Endothelial cell of umbilical vein (primary cell): ENCODE measurements around the gene ATXN7L1. TPM values are rescaled to one million over a fixed set of nuclear protein-coding genes. Genes with fewer than 3 reads are reported as not detected.

Experiments used
- Bru-seq: library from RNA; stranded (reverse); fragments of 400-500 nt; gene quantifications from one replicate; lab custom pipeline; 2021; lab: Mats Ljungman, UMichigan
- BruChase-seq, 2 experiments: library from RNA; stranded (reverse); fragments of 400-500 nt; gene quantifications; one replicate each; lab custom pipeline; 2021; lab: Mats Ljungman, UMichigan
- BruUV-seq: library from RNA; stranded (reverse); fragments of 400-500 nt; replicated peaks from 2 replicates; lab custom pipeline; 2021; lab: Mats Ljungman, UMichigan
- CTCF ChIA-PET: fragments of 300-600, 350-600 bp; sonication (Branson Sonifier 250); formaldehyde crosslinking; loops from one replicate; lab custom pipeline; 2021; ENCODE audit warnings: antibody characterized with exemption, inconsistent platforms; lab: Charles Lee
- POLR2A ChIA-PET: fragments of 300-600, 350-600 bp; sonication (Branson Sonifier 250); formaldehyde crosslinking; loops from one replicate; lab custom pipeline; 2021; ENCODE audit warnings: antibody characterized with exemption, inconsistent platforms; lab: Charles Lee
- DNase-seq: peaks from one replicate; pipeline ENCODE4 v3.0.0-alpha.2; 2011; ENCODE audit warnings: low read depth, low spot score
- FAIRE-seq: peaks from 2 replicates; lab custom pipeline; 2011; peaks lifted over from hg19 to GRCh38; lab: Jason Lieb, UNC
- H2AFZ ChIP-seq: 2 replicates; pipeline ENCODE4 v1.6.0; 2012; ENCODE audit warnings: low read depth, low read length, control low read depth, inconsistent platforms
- H3K27ac ChIP-seq: 2 replicates; pipeline ENCODE4 v1.5.1; 2011; ENCODE audit warnings: low read depth, mild to moderate bottlenecking, control low read depth, low read length, moderate library complexity; ENCODE audit not compliant: insufficient read depth
- H3K27me3 ChIP-seq, 2 experiments: 2 replicates each; pipeline versions ENCODE4 v1.6.0 to v1.6.1; 2011; ENCODE audit warnings: low read length in 2 of 2, mixed read lengths in 1 of 2; ENCODE audit not compliant: control insufficient read depth in 2 of 2, insufficient read depth in 2 of 2
- H3K36me3 ChIP-seq, 2 experiments: 2 replicates in 1 of 2; 3 replicates in 1 of 2; pipeline ENCODE4 v1.5.1; 2011; ENCODE audit warnings: low read length in 2 of 2, mild to moderate bottlenecking in 1 of 2, moderate library complexity in 1 of 2; ENCODE audit not compliant: control insufficient read depth in 2 of 2, insufficient read depth in 2 of 2; ENCODE audit errors: extremely low read depth in 1 of 2
- H3K4me1 ChIP-seq: 3 replicates; pipeline ENCODE4 v1.5.1; 2011; ENCODE audit warnings: mild to moderate bottlenecking, low read length; ENCODE audit not compliant: control insufficient read depth, insufficient read depth; ENCODE audit errors: extremely low read depth
- H3K4me2 ChIP-seq: 2 replicates; pipeline ENCODE4 v1.6.1; 2011; ENCODE audit warnings: low read length, control low read depth, mixed read lengths; ENCODE audit not compliant: insufficient read depth
- H3K4me3 ChIP-seq, 3 experiments: fragments of 200-600 bp in 1 of 3; sonication (generic), shearing (Covaris generic) in 1 of 3; replicated peaks in 1 of 3; 2 replicates each; pipeline ENCODE4 v1.5.1; 2011 to 2016; ENCODE audit warnings: control low read depth in 3 of 3, low read length in 3 of 3, mild to moderate bottlenecking in 2 of 3, inconsistent platforms in 1 of 3, low read depth in 1 of 3, moderate library complexity in 1 of 3; ENCODE audit not compliant: insufficient read depth in 1 of 3
- H3K79me2 ChIP-seq: 2 replicates; pipeline ENCODE4 v1.6.0; 2012; ENCODE audit warnings: low read length, inconsistent platforms; ENCODE audit not compliant: control insufficient read depth, insufficient read depth
- H3K9ac ChIP-seq: replicated peaks from 2 replicates; pipeline ENCODE3; 2011; ENCODE audit warnings: low read length, control low read depth; ENCODE audit not compliant: insufficient read depth; ENCODE audit errors: extremely low read depth
- H3K9me1 ChIP-seq: replicated peaks from 3 replicates; pipeline ENCODE4 v1.6.0; 2011; ENCODE audit warnings: mild to moderate bottlenecking, low read length; ENCODE audit not compliant: control insufficient read depth, insufficient read depth; ENCODE audit errors: extremely low read depth
- H3K9me3 ChIP-seq: replicated peaks from 2 replicates; pipeline ENCODE4 v1.5.1; 2012; ENCODE audit warnings: low read length, inconsistent platforms; ENCODE audit not compliant: control insufficient read depth, insufficient read depth
- H4K20me1 ChIP-seq: replicated peaks from 2 replicates; pipeline ENCODE3; 2011; ENCODE audit warnings: mild to moderate bottlenecking, low read length; ENCODE audit not compliant: control insufficient read depth, insufficient read depth; ENCODE audit errors: extremely low read depth
- FOS ChIP-seq: IDR thresholded peaks from 2 replicates; pipeline ENCODE4 v1.6.1; 2011; ENCODE audit warnings: mild to moderate bottlenecking, low read length, moderate library complexity, borderline replicate concordance; ENCODE audit not compliant: insufficient read depth
- POLR2A ChIP-seq: IDR thresholded peaks from 2 replicates; pipeline ENCODE4 v1.6.1; 2012; ENCODE audit warnings: low read depth, mild to moderate bottlenecking, control low read depth, low read length
- POLR2AphosphoS5 ChIP-seq: IDR thresholded peaks from 2 replicates; pipeline ENCODE4 v1.6.1; 2012; ENCODE audit warnings: low read depth, mild to moderate bottlenecking, control low read depth, low read length, moderate library complexity; ENCODE audit not compliant: insufficient read depth
- dilution Hi-C: fragments of 300-500 bp; cut with MboI; formaldehyde crosslinking; loops from one replicate; pipeline ENCODE4 v1.15.0; 2019; ENCODE audit warnings: low sequenced_read_pairs; ENCODE audit not compliant: extremely low pct_ligation_motif_present
- intact Hi-C: fragments of 100-400 bp; cut with micrococcal nuclease; formaldehyde crosslinking; loops from one replicate; pipeline ENCODE4 v1.10.0; 2022
- long read RNA-seq: library from polyadenylated mRNA; stranded (forward); transcript quantifications from one replicate; pipeline ENCODE4 v2.0.0, GENCODE V29; 2021
- polyA minus RNA-seq, 3 experiments: library from RNA; depleted of rRNA, polyadenylated mRNA; stranded (reverse); fragments of >200 nt; gene quantifications; 1 replicate in 1 of 3; 2 replicates in 2 of 3; pipeline ENCODE4 v1.2.3, GENCODE V29; 2011
- polyA plus RNA-seq, 4 experiments: library from polyadenylated mRNA; depleted of rRNA in 3 of 4; stranded (reverse) in 3 of 4; unstranded in 1 of 4; fragments of >200 nt; gene quantifications; 2 replicates each; pipeline versions ENCODE4 v1.2.1 to v1.2.3, GENCODE V29; 2011 to 2012; ENCODE audit warnings: missing spikeins in 1 of 4
- total RNA-seq: library from RNA; stranded (reverse); gene quantifications from 2 replicates; pipeline ENCODE4 v1.2.3, GENCODE V29; 2021
- TF ChIP-seq, protein P1 (sequence below), 2 donors: IDR thresholded peaks; 1 replicate in 1 of 2; 2 replicates in 1 of 2; pipeline ENCODE4 v1.5.1; 2011; ENCODE audit warnings: low read length in 2 of 2, mild to moderate bottlenecking in 2 of 2, moderate library complexity in 2 of 2, control low read depth in 1 of 2, inconsistent platforms in 1 of 2, low read depth in 1 of 2; ENCODE audit not compliant: insufficient read depth in 1 of 2; ENCODE audit errors: extremely low read depth in 1 of 2

The ATXN7L1 gene, protein sequence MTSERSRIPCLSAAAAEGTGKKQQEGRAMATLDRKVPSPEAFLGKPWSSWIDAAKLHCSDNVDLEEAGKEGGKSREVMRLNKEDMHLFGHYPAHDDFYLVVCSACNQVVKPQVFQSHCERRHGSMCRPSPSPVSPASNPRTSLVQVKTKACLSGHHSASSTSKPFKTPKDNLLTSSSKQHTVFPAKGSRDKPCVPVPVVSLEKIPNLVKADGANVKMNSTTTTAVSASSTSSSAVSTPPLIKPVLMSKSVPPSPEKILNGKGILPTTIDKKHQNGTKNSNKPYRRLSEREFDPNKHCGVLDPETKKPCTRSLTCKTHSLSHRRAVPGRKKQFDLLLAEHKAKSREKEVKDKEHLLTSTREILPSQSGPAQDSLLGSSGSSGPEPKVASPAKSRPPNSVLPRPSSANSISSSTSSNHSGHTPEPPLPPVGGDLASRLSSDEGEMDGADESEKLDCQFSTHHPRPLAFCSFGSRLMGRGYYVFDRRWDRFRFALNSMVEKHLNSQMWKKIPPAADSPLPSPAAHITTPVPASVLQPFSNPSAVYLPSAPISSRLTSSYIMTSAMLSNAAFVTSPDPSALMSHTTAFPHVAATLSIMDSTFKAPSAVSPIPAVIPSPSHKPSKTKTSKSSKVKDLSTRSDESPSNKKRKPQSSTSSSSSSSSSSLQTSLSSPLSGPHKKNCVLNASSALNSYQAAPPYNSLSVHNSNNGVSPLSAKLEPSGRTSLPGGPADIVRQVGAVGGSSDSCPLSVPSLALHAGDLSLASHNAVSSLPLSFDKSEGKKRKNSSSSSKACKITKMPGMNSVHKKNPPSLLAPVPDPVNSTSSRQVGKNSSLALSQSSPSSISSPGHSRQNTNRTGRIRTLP
- total RNA-seq (14.9 and 15.6 TPM in 2 replicates), polyA plus RNA-seq (2.8 and 4.6 TPM in 2 replicates), polyA minus RNA-seq (11.7 and 13.7 TPM in 2 replicates), Bru-seq, nascent RNA (percentile 66 among the genes with signal in this experiment), BruChase-seq, experiment 1, labeled RNA remaining after a 6-hour chase (percentile 58 among the genes with signal in this experiment), BruChase-seq, experiment 2, labeled RNA remaining after a 2-hour chase (percentile 60 among the genes with signal in this experiment)
- polyA plus RNA-seq (2011; cell fraction: cytosol; rRNA removed) = 5.2 and 5.5 TPM in 2 replicates
- 10.2 and 10.6 TPM in 2 replicates for polyA plus RNA-seq (2011; cell fraction: nucleus; rRNA removed)
- 5.8 and 9.3 TPM in 2 replicates for polyA plus RNA-seq (2012)
- polyA minus RNA-seq (2011; cell fraction: cytosol; rRNA and poly(A)+ RNA removed) = 1.8 TPM
- polyA minus RNA-seq (2011; cell fraction: nucleus; rRNA and poly(A)+ RNA removed) = 31.4 and 40.0 TPM in 2 replicates
- long read RNA-seq, transcript ATXN7L1-203 (3 exons, 410 nt) = major isoform, 5 of 19 reads
- long read RNA-seq, partial matches to known transcripts = 3 of 19 reads
- long read RNA-seq, other reads (novel, unspliced or antisense) = 7 of 19 reads

GRCh38 chr7:105876091-105876963 lies at the start of gene ATXN7L1:
Gene ATXN7L1, minus strand, starts transcription at chr7:105876599. Its CDS starts 41 bp downstream, at chr7:105876558.
- ChIA-PET CTCF (interaction anchor here (0.8 to 3.3 kb wide), 17 partner anchors 10 to 134 kb away, joined by 3 to 35 read pairs (median 3); no protein-coding TSS in a partner anchor), POLR2A (no interaction called here)
- H3K9ac ChIP-seq = peak within 1 kb of the TSS; percentile 88
- no peaks in the 10 kb centered on the region for H3K9me3 ChIP-seq
- no peaks in the 10 kb centered on the region for H3K79me2 ChIP-seq
- TSS peak; percentile 70 for BruUV-seq
- no peaks in the 10 kb centered on the region for H4K20me1 ChIP-seq
- FAIRE-seq (peak; percentile 96), DNase-seq (peak; percentile 98)
- H3K9me1 ChIP-seq = no peaks in the 10 kb centered on the region
- no peak for TF ChIP-seq FOS
- TF ChIP-seq, protein P1, sequence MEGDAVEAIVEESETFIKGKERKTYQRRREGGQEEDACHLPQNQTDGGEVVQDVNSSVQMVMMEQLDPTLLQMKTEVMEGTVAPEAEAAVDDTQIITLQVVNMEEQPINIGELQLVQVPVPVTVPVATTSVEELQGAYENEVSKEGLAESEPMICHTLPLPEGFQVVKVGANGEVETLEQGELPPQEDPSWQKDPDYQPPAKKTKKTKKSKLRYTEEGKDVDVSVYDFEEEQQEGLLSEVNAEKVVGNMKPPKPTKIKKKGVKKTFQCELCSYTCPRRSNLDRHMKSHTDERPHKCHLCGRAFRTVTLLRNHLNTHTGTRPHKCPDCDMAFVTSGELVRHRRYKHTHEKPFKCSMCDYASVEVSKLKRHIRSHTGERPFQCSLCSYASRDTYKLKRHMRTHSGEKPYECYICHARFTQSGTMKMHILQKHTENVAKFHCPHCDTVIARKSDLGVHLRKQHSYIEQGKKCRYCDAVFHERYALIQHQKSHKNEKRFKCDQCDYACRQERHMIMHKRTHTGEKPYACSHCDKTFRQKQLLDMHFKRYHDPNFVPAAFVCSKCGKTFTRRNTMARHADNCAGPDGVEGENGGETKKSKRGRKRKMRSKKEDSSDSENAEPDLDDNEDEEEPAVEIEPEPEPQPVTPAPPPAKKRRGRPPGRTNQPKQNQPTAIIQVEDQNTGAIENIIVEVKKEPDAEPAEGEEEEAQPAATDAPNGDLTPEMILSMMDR (IDR thresholded peaks at IDR 0.05; ENCODE audit: extremely low read depth in 1 of 2, insufficient read depth in 1 of 2, low read depth in 1 of 2, low read length in 2 of 2) = peak; percentile 32 to 50
- TF ChIP-seq POLR2A = peak; percentile 86
- TF ChIP-seq POLR2AphosphoS5 = peak; percentile 61
- H2AFZ ChIP-seq = peak within 1 kb of the TSS; percentile 98
- peaks cover 9% of the 10 kb centered on the region for H3K4me1 ChIP-seq
- H3K27ac ChIP-seq = peak within 1 kb of the TSS; percentile 72
- peak within 1 kb of the TSS; percentile 85 for H3K4me2 ChIP-seq
- H3K4me3 ChIP-seq = peak within 1 kb of the TSS; percentile 60 to 85 (median 77)
- intact Hi-C loops = loop anchor here (1.0 to 10.0 kb wide), 5 partner anchors 46 to 222 kb away; no protein-coding TSS in a partner anchor
- no peaks in the 10 kb centered on the region for H3K27me3 ChIP-seq
- no peaks in the 10 kb centered on the region for H3K36me3 ChIP-seq
- dilution Hi-C loops = no loop called here
